NAMALWA (cell line): ENCODE data around the gene FIGLA.
"Not testable (repeated sequence)": the region's sequence is repeated elsewhere in the genome, so short reads cannot be mapped to it uniquely, and the experiment has no call there.

Source experiments
- DNase-seq: peaks from one replicate; pipeline ENCODE4 v3.0.0-alpha.2; 2015; ENCODE audit warnings: low spot score

FIGLA gene

GRCh38 chr2:70746094-70746974, 44.1 kb downstream of the FIGLA start:
- DNase-seq: no peak

- DNase-seq: no peak
These were observed 45.1 kb downstream of the FIGLA start for GRCh38 chr2:70745276-70745825.

GRCh38 chr2:70744397-70744796, 46.0 kb downstream of the FIGLA start:
- DNase-seq: no peak

- DNase-seq: no peak
These were observed 46.8 kb downstream of the FIGLA start for GRCh38 chr2:70743677-70744076.

- DNase-seq: no peak
These were observed 47.4 kb downstream of the FIGLA start for GRCh38 chr2:70743068-70743467.

GRCh38 chr2:70739492-70739891, 51.0 kb downstream of the FIGLA start:
- not testable (repeated sequence) for DNase-seq

- DNase-seq: no peak
These were observed 52.3 kb downstream of the FIGLA start for GRCh38 chr2:70738159-70738558.

- peak; percentile 4 for DNase-seq
These were observed 55.4 kb downstream of the FIGLA start for GRCh38 chr2:70735071-70735470.

- no peak for DNase-seq
These were observed 56.7 kb downstream of the FIGLA start for GRCh38 chr2:70733646-70734180.

GRCh38 chr2:70732766-70733645, 57.4 kb downstream of the FIGLA start:
- DNase-seq: no peak

GRCh38 chr2:70730730-70731129, 59.7 kb downstream of the FIGLA start:
- no peak for DNase-seq

- no peak for DNase-seq
These were observed 60.8 kb downstream of the FIGLA start for GRCh38 chr2:70729647-70730046.

- no peak for DNase-seq
These were observed 62.3 kb downstream of the FIGLA start for GRCh38 chr2:70728128-70728527.
